ENCODE results near the gene MRGPRD.

GRCh38 chr11:68938816-68939582 is 41.8 kb downstream of the MRGPRD start:
- TF ChIP-seq POLR2AphosphoS5 (IDR thresholded peaks at IDR 0.05; ENCODE audit: low read depth) = no peak
- no peak for TF ChIP-seq CTCF (IDR thresholded peaks at IDR 0.05; ENCODE audit: insufficient read depth, low read length)

Measured in HL-60 (cell line).